Prostate gland (tissue), 2 donors: Measurements from ENCODE around the gene CNEP1R1.

Source experiments
- CTCF ChIP-seq, 4 experiments: fragments of 200-600 bp in 2 of 4; fragments of 450-650 bp in 2 of 4; sonication (generic) in 2 of 4; IDR thresholded peaks; 1 replicate in 3 of 4; 2 replicates in 1 of 4; pipeline ENCODE4 v1.5.1; 2016 to 2019; ENCODE audit warnings: antibody characterized with exemption in 4 of 4, mild to moderate bottlenecking in 2 of 4, moderate library complexity in 2 of 4
- POLR2A ChIP-seq: fragments of 450-650 bp; IDR thresholded peaks from one replicate; pipeline ENCODE4 v1.6.1; 2016; ENCODE audit warnings: antibody characterized with exemption, mild to moderate bottlenecking
- POLR2AphosphoS5 ChIP-seq: sonication (generic); formaldehyde crosslinking; IDR thresholded peaks from one replicate; pipeline ENCODE4 v1.6.1; 2017; ENCODE audit warnings: antibody characterized with exemption

DNA sequence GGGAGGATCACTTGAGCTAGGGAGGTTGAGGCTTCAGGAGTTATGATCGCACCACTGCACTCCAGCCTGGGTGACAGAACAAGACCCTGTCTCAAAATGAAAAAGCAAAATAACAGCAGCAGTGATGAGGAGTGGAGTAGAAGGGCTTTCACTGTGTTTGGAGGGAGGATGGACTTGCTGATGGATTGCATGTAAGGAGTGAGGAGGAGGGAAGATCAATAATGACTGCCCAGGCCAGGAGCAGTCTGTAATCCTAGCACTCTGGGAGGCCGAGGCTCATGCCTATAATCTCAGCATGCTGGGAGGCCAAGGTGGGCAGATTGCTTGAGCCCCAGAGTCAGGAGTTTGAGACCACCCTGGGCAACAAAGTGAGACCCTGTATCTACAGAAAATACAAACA lies 14.8 kb upstream of the CNEP1R1 start:
- TF ChIP-seq CTCF (IDR thresholded peaks at IDR 0.05): no peak
- TF ChIP-seq POLR2A: no peak
- TF ChIP-seq POLR2AphosphoS5: no peak
